ENCODE results near the gene PHACTR2. TPM values are rescaled to one million over a fixed set of nuclear protein-coding genes. Genes with fewer than 3 reads are reported as not detected.

Gene PHACTR2
- total RNA-seq, 2 experiments from 2014 or later, result 24.2 to 26.2 TPM

DNA sequence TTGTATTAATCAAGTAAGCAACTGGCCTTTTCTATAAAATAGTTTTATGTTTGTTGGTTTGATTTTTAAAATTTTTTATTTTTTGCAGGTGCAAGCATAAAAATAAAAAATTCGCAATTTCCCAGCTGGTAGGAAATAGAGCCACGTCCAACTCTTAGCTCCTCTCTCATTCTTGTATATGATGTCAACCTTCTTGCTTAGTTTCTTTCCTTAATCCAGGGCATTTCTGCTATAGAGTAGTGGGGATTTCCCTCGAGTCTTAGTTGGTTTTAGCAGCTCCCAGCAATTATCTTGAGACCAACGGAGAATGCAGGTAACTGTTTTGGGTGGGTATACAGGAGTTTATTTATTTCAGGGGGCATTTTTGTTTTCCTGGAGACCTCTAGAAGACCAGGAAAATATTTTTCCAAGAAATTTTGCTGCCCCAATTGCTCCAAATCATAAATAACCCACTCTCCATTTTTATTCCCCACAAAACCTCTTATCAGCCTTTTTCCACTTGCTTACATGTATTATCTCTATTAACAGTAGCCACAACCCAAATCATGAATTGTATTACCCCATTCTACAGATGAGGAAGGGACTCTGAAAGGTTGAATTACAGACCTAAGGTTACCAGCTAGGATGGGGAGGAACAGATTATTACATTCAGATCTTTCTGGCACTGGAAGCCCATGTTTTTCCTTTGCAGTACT is 18.4 kb downstream of the PHACTR2 start:
- ChIA-PET CTCF (no interaction called here), POLR2A (no interaction called here)

DNA sequence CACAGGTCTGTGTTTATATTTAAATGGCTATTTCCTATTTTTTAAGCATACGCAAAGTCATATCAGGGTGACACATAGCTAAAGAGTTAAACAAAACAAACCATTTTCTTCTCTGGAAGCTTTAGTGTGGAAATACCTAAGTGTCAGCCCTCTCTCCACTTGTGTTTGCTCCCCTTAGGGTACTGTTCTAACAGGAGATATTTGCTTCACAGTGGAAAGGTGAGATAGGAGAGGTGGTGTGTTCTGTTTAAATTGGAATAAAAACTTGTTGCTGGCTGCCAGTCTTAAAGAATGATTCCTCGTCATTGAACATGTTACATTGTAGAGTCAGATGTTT is 18.9 kb downstream of the PHACTR2 start:
- POLR2A ChIA-PET, result no interaction called here
- CTCF ChIA-PET, result no interaction called here

DNA sequence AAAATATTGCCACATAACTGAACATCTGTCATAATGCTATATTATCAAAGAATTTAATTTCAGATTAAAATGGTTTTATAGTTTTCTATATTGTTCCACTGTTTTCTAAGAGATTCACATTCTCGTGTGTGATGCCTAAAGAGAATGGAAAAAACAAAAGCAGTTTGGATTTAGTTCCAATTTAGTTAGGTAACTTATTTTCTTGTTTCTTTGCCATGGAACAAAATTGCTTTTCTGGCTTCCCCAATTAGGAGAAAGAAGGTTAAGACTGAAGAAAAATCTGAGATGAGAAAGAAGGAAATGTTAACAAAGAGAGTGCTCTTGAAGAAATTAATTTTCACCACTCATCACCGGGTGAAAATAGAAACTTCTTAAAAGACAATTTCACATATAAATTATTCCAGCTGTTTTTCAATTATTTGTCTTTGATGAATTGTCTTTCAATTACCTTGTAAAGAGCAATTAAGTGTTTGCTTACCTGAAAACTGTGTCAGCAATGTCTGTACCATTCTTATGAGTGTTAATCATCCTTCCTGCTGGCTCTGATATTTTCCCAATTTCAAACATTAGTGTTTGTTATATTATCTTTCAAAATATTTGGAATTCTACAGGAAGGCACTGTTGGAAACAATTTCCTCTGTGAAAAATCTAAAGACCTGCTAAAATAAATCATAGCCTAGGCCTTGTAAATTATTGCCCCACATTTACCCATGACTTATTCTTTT is 19.5 kb downstream of the PHACTR2 start:
- POLR2A ChIA-PET, result no interaction called here

GRCh38 chr6:143698329-143698728 is 20.6 kb downstream of the PHACTR2 start:
- ChIA-PET CTCF (no interaction called here), POLR2A (no interaction called here)

More for the DNA sequence above, 19.5 kb downstream of the PHACTR2 start:
- CTCF ChIA-PET, result no interaction called here

GRCh38 chr6:143698759-143699429 is 21.1 kb downstream of the PHACTR2 start:
- CTCF ChIA-PET, result no interaction called here
- POLR2A ChIA-PET, result no interaction called here

GRCh38 chr6:143699430-143699825 is 21.7 kb downstream of the PHACTR2 start:
- POLR2A ChIA-PET, result no interaction called here
- CTCF ChIA-PET, result no interaction called here

GRCh38 chr6:143700684-143701348 is 23.1 kb downstream of the PHACTR2 start:
- ChIA-PET POLR2A (no interaction called here), CTCF (no interaction called here)

DNA sequence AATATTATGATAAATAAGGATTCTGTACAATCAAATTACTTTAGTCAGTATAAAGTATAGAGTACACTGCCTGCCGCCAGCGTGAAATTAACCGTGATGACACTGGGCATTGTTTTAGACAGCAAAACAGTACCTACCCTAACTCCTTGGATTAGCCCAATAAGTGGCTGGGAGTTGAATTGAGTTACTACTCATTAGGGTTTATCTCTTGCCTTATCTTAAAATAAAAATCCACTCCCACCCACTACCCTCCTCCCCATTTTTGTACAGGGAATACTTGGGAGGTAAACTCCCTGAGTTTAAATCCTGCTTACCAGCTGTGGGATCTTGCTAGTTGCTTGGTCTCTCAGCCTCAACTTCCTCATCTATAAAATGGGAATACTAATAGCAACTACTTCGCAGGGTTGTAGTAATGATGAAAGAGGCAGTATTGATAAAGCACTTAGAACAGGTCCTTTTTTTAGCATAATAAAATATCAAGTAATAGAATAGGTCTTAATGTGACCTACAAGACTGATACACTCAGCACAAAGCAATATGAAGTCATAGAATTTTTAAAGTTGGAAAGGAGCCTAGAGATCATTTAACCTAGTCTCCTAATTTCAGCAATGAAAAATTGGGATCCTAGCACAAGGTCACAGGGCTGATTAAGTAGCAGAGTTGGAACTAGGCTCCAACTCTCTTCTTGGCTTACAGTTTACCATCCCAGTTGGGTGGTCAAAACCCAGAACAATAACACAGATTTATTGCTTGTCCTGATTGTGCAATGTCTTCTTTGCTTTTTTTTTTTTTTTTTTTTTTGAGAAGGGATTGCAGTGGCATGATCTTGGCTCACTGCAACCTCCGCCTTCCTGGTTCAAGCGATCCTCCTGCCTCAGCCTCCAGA is 23.8 kb downstream of the PHACTR2 start:
- CTCF ChIA-PET, result no interaction called here
- POLR2A ChIA-PET, result no interaction called here

GRCh38 chr6:143705569-143705968 is 27.8 kb downstream of the PHACTR2 start:
- ChIA-PET CTCF (no interaction called here), POLR2A (no interaction called here)

GRCh38 chr6:143707697-143708096 is 29.9 kb downstream of the PHACTR2 start:
- ChIA-PET CTCF (no interaction called here), POLR2A (no interaction called here)

GRCh38 chr6:143708889-143709288 is 31.1 kb downstream of the PHACTR2 start:
- POLR2A ChIA-PET, result no interaction called here
- CTCF ChIA-PET, result no interaction called here

- CTCF ChIA-PET, result no interaction called here
Observed at GRCh38 chr6:143711714-143712113, 33.9 kb downstream of the PHACTR2 start.

GRCh38 chr6:143718472-143718871 is 40.7 kb downstream of the PHACTR2 start:
- CTCF ChIA-PET, result no interaction called here
- POLR2A ChIA-PET, result no interaction called here

More at GRCh38 chr6:143711714-143712113, 33.9 kb downstream of the PHACTR2 start:
- POLR2A ChIA-PET, result interaction anchor here (0.6 kb wide), 1 partner anchor 904 kb away, joined by 8 read pairs; no protein-coding TSS in a partner anchor

- ChIA-PET POLR2A (no interaction called here), CTCF (no interaction called here)
Observed at GRCh38 chr6:143721642-143722041, 43.9 kb downstream of the PHACTR2 start.

- ChIA-PET POLR2A (no interaction called here), CTCF (no interaction called here)
Observed at GRCh38 chr6:143724876-143725275, 47.1 kb downstream of the PHACTR2 start.

GRCh38 chr6:143726015-143726647 is 48.4 kb downstream of the PHACTR2 start:
- CTCF ChIA-PET, result no interaction called here
- POLR2A ChIA-PET, result no interaction called here

GRCh38 chr6:143727035-143727434 is 49.3 kb downstream of the PHACTR2 start:
- CTCF ChIA-PET, result no interaction called here
- POLR2A ChIA-PET, result no interaction called here

DNA sequence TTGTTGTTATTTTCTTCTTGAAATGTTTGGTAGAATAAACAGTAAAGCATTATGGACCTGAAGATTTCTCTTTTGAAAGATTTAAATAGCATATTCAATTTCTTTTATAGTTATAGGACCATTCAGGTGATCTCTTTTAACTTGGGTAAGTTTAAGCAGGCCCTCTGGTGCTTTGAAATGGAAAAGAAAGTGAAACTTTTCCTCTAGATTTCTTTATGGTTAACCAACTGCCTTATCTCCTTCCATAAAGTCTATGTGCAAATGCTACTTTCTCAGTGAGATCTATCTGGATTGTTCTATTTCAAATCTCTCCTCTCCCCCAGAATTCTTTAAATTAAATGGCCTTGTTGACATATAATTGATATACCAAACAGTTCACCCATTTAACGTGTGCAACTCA is 54.0 kb downstream of the PHACTR2 start:
- CTCF ChIA-PET, result interaction anchor here (0.8 kb wide), 1 partner anchor 128 kb away, joined by 3 read pairs; no protein-coding TSS in a partner anchor
- POLR2A ChIA-PET, result no interaction called here

DNA sequence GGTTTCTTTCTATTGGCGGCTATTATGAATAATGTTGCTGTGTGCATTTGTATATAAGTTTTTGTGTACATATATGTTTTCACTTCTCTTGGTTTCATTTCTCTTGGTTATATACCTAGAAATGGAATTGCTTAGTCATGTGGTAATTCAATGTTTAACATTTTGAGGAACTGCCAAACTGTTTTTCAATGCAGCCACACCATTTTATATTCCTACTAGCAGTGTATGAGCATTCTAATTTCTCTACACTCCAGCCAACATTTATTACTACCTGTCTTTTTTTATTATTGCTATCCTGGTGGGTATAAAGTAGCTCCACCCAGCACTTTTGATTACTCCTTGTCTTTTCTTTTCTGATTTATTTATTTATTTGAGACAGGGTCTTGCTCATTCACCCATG is 54.8 kb downstream of the PHACTR2 start:
- ChIA-PET CTCF (no interaction called here), POLR2A (no interaction called here)

Data from activated CD8-positive, alpha-beta memory T cell treated with anti-CD3 and anti-CD28 coated beads for 36 hours (primary cell).